ENCODE measurements around the gene CTDSP2.

The CTDSP2 gene

GRCh38 chr12:57796996-57797395 is 49.5 kb downstream of the CTDSP2 start:
- Histone ChIP-seq H3K4me3 (ENCODE audit: low read depth in 1 of 2, low read length in 1 of 2) (no peak overlapping the region), H3K9me3 (no peaks in the 10 kb centered on the region), H3K36me3 (peaks cover 81% of the 10 kb centered on the region), H3K4me1 (ENCODE audit: control insufficient read depth in 1 of 2, insufficient read depth in 1 of 2, low read depth in 1 of 2, low read length in 1 of 2) (peaks cover 7 to 8% of the 10 kb centered on the region in 2 experiments), H3K27ac (no peak overlapping the region), H3K27me3 (no peaks in the 10 kb centered on the region)
- TF ChIP-seq CTCF (IDR thresholded peaks at IDR 0.05), result no peak

GRCh38 chr12:57795354-57795753 is 51.2 kb downstream of the CTDSP2 start:
- Histone ChIP-seq H3K27ac (no peak overlapping the region), H3K9me3 (no peaks in the 10 kb centered on the region), H3K4me3 (ENCODE audit: low read depth in 1 of 2, low read length in 1 of 2) (no peak overlapping the region), H3K36me3 (peaks cover 69% of the 10 kb centered on the region), H3K27me3 (no peaks in the 10 kb centered on the region), H3K4me1 (ENCODE audit: control insufficient read depth in 1 of 2, insufficient read depth in 1 of 2, low read depth in 1 of 2, low read length in 1 of 2) (peaks cover 7 to 8% of the 10 kb centered on the region in 2 experiments)
- TF ChIP-seq CTCF (IDR thresholded peaks at IDR 0.05), result no peak

GRCh38 chr12:57793920-57794319 is 52.6 kb downstream of the CTDSP2 start:
- H3K27ac ChIP-seq, result no peak overlapping the region
- peaks cover 7 to 8% of the 10 kb centered on the region in 2 experiments for H3K4me1 ChIP-seq (ENCODE audit: control insufficient read depth in 1 of 2, insufficient read depth in 1 of 2, low read depth in 1 of 2, low read length in 1 of 2)
- H3K27me3 ChIP-seq, result no peaks in the 10 kb centered on the region
- H3K4me3 ChIP-seq (ENCODE audit: low read depth in 1 of 2, low read length in 1 of 2), result no peak overlapping the region
- TF ChIP-seq CTCF (IDR thresholded peaks at IDR 0.05), result no peak
- no peaks in the 10 kb centered on the region for H3K9me3 ChIP-seq
- peaks cover 60% of the 10 kb centered on the region for H3K36me3 ChIP-seq

- peaks cover 31% of the 10 kb centered on the region for H3K36me3 ChIP-seq
- H3K9me3 ChIP-seq, result no peaks in the 10 kb centered on the region
- peaks cover 26 to 30% of the 10 kb centered on the region in 2 experiments for H3K4me1 ChIP-seq (ENCODE audit: control insufficient read depth in 1 of 2, insufficient read depth in 1 of 2, low read depth in 1 of 2, low read length in 1 of 2)
- H3K4me3 ChIP-seq (ENCODE audit: low read depth in 1 of 2, low read length in 1 of 2), result no peak overlapping the region
- H3K27me3 ChIP-seq, result no peaks in the 10 kb centered on the region
- no peak for TF ChIP-seq CTCF (IDR thresholded peaks at IDR 0.05)
- no peak overlapping the region for H3K27ac ChIP-seq
Observed at GRCh38 chr12:57783861-57784260, 62.7 kb downstream of the CTDSP2 start.

- Histone ChIP-seq H3K4me1 (ENCODE audit: control insufficient read depth in 1 of 2, insufficient read depth in 1 of 2, low read depth in 1 of 2, low read length in 1 of 2) (peaks cover 26 to 30% of the 10 kb centered on the region in 2 experiments), H3K36me3 (peaks cover 27% of the 10 kb centered on the region), H3K27me3 (no peaks in the 10 kb centered on the region), H3K27ac (no peak overlapping the region), H3K9me3 (no peaks in the 10 kb centered on the region), H3K4me3 (ENCODE audit: low read depth in 1 of 2, low read length in 1 of 2) (peak overlapping the region; percentile 70 to 83)
- TF ChIP-seq CTCF (IDR thresholded peaks at IDR 0.05), result no peak
Observed at GRCh38 chr12:57783466-57783801, 63.1 kb downstream of the CTDSP2 start.

All from neutrophil (primary cell).